Measurements from ENCODE around the gene PRKD2. TPM values are rescaled to one million over a fixed set of nuclear protein-coding genes. Genes with fewer than 3 reads are reported as not detected.

Gene PRKD2
- total RNA-seq, 1 experiment from 2014 or later, result 98.3 TPM

GRCh38 chr19:46696866-46697203 is 20.1 kb downstream of the PRKD2 start:
- intact Hi-C loops (cut with micrococcal nuclease; ENCODE audit: unreplicated experiment), result no loop called here
- H3K27ac Mint-ChIP-seq (ENCODE audit: unreplicated experiment), result no peak overlapping the region
- DNase-seq, result no peak
- CTCF ChIA-PET, result interaction anchor here (0.6 kb wide), 1 partner anchor 195 kb away, joined by 3 read pairs; no protein-coding TSS in a partner anchor
- no peaks in the 10 kb centered on the region for H3K4me1 Mint-ChIP-seq (ENCODE audit: low read depth, unreplicated experiment)
- H3K27me3 Mint-ChIP-seq (ENCODE audit: unreplicated experiment), result no peaks in the 10 kb centered on the region
- no TSS peak for BruUV-seq (replicated peaks)
- no peak overlapping the region for H3K4me3 Mint-ChIP-seq (ENCODE audit: low read depth, unreplicated experiment)
- no peaks in the 10 kb centered on the region for H3K9me3 Mint-ChIP-seq (ENCODE audit: low read depth, unreplicated experiment)
- TF ChIP-seq CTCF (IDR thresholded peaks at IDR 0.05; ENCODE audit: unreplicated experiment), result no peak
- peaks cover 80% of the 10 kb centered on the region for H3K36me3 Mint-ChIP-seq (ENCODE audit: insufficient read depth, unreplicated experiment)

GRCh38 chr19:46696052-46696451 is 20.9 kb downstream of the PRKD2 start:
- no peak overlapping the region for H3K4me3 Mint-ChIP-seq (ENCODE audit: low read depth, unreplicated experiment)
- CTCF ChIA-PET, result no interaction called here
- intact Hi-C loops (cut with micrococcal nuclease; ENCODE audit: unreplicated experiment), result no loop called here
- H3K4me1 Mint-ChIP-seq (ENCODE audit: low read depth, unreplicated experiment), result no peaks in the 10 kb centered on the region
- H3K27me3 Mint-ChIP-seq (ENCODE audit: unreplicated experiment), result no peaks in the 10 kb centered on the region
- no peaks in the 10 kb centered on the region for H3K9me3 Mint-ChIP-seq (ENCODE audit: low read depth, unreplicated experiment)
- no peak overlapping the region for H3K27ac Mint-ChIP-seq (ENCODE audit: unreplicated experiment)
- peaks cover 80% of the 10 kb centered on the region for H3K36me3 Mint-ChIP-seq (ENCODE audit: insufficient read depth, unreplicated experiment)
- no TSS peak for BruUV-seq (replicated peaks)
- TF ChIP-seq CTCF (IDR thresholded peaks at IDR 0.05; ENCODE audit: unreplicated experiment), result no peak
- no peak for DNase-seq

- TF ChIP-seq CTCF (IDR thresholded peaks at IDR 0.05; ENCODE audit: unreplicated experiment), result no peak
- peaks cover 83% of the 10 kb centered on the region for H3K36me3 Mint-ChIP-seq (ENCODE audit: insufficient read depth, unreplicated experiment)
- CTCF ChIA-PET, result interaction anchor here (0.6 kb wide), 1 partner anchor 733 kb away, joined by 3 read pairs; no protein-coding TSS in a partner anchor
- no peak for DNase-seq
- BruUV-seq (replicated peaks), result no TSS peak
- H3K27me3 Mint-ChIP-seq (ENCODE audit: unreplicated experiment), result no peaks in the 10 kb centered on the region
- H3K9me3 Mint-ChIP-seq (ENCODE audit: low read depth, unreplicated experiment), result no peaks in the 10 kb centered on the region
- no peak overlapping the region for H3K4me3 Mint-ChIP-seq (ENCODE audit: low read depth, unreplicated experiment)
- intact Hi-C loops (cut with micrococcal nuclease; ENCODE audit: unreplicated experiment), result no loop called here
- H3K27ac Mint-ChIP-seq (ENCODE audit: unreplicated experiment), result no peak overlapping the region
- no peaks in the 10 kb centered on the region for H3K4me1 Mint-ChIP-seq (ENCODE audit: low read depth, unreplicated experiment)
Observed at GRCh38 chr19:46693760-46694159, 23.2 kb downstream of the PRKD2 start.

GRCh38 chr19:46692918-46693722 is 23.8 kb downstream of the PRKD2 start:
- H3K27ac Mint-ChIP-seq (ENCODE audit: unreplicated experiment), result no peak overlapping the region

More at GRCh38 chr19:46692918-46693722, 23.8 kb downstream of the PRKD2 start:
- H3K4me1 Mint-ChIP-seq (ENCODE audit: low read depth, unreplicated experiment), result no peaks in the 10 kb centered on the region
- H3K36me3 Mint-ChIP-seq (ENCODE audit: insufficient read depth, unreplicated experiment), result peaks cover 80% of the 10 kb centered on the region
- H3K4me3 Mint-ChIP-seq (ENCODE audit: low read depth, unreplicated experiment), result no peak overlapping the region
- H3K9me3 Mint-ChIP-seq (ENCODE audit: low read depth, unreplicated experiment), result no peaks in the 10 kb centered on the region
- no peak for DNase-seq
- H3K27me3 Mint-ChIP-seq (ENCODE audit: unreplicated experiment), result no peaks in the 10 kb centered on the region
- no TSS peak for BruUV-seq (replicated peaks)
- intact Hi-C loops (cut with micrococcal nuclease; ENCODE audit: unreplicated experiment), result no loop called here
- CTCF ChIA-PET, result interaction anchor here (0.6 kb wide), 1 partner anchor 733 kb away, joined by 3 read pairs; no protein-coding TSS in a partner anchor
- no peak for TF ChIP-seq CTCF (IDR thresholded peaks at IDR 0.05; ENCODE audit: unreplicated experiment)

All from Calu3 (cell line).